Neutrophil (primary cell): ENCODE data around the gene MDFIC.

Source experiments
- H3K27ac ChIP-seq: fragments of 200-600 bp; sonication (generic); 2 replicates; pipeline ENCODE4 v1.5.1; 2016; ENCODE audit warnings: mild to moderate bottlenecking, moderate library complexity
- H3K27me3 ChIP-seq: fragments of 200-600 bp; sonication (generic); 2 replicates; pipeline ENCODE4 v1.6.0; 2016; ENCODE audit warnings: mild to moderate bottlenecking
- H3K36me3 ChIP-seq: fragments of 200-600 bp; sonication (generic); 2 replicates; pipeline ENCODE4 v1.5.1; 2017
- H3K4me1 ChIP-seq, 2 experiments: fragments of 200-600 bp in 1 of 2; sonication (generic) in 1 of 2; 1 replicate in 1 of 2; 2 replicates in 1 of 2; pipeline versions ENCODE4 v1.5.1 to v1.6.1; 2013 to 2016; ENCODE audit warnings: low read depth in 1 of 2, low read length in 1 of 2, mild to moderate bottlenecking in 1 of 2, moderate library complexity in 1 of 2; ENCODE audit not compliant: control insufficient read depth in 1 of 2, insufficient read depth in 1 of 2
- H3K4me3 ChIP-seq, 2 experiments: fragments of 200-600 bp in 1 of 2; sonication (generic) in 1 of 2; 1 replicate in 1 of 2; 2 replicates in 1 of 2; pipeline ENCODE4 v1.5.1; 2013 to 2016; ENCODE audit warnings: low read depth in 1 of 2, low read length in 1 of 2, mild to moderate bottlenecking in 1 of 2, moderate library complexity in 1 of 2
- H3K9me3 ChIP-seq: fragments of 200-600 bp; sonication (generic); 2 replicates; pipeline ENCODE4 v1.5.1; 2016
- CTCF ChIP-seq: fragments of 200-600 bp; sonication (generic); IDR thresholded peaks from 2 replicates; pipeline ENCODE4 v1.5.1; 2016; ENCODE audit warnings: antibody characterized with exemption

Gene MDFIC

DNA sequence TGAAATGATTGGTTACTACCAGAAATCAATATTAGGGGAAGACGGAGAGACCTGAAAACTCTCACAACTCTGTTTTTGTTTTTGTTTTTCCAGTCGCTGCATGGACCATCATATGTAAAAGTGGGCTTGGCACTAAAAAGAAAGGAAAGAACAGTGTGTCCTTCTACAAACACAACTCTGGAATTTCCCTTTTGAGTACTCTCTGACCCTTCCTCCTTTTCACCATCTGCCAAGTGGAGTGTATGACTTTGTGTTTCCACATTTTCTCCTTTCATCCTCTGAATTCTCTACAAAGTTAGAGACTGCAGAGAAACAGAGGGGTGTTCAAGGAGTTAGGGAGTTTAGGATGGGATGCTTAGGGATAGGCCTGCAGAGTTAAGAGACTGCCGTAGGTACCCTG lies 92.0 kb downstream of the MDFIC start:
- no peak for TF ChIP-seq CTCF
- H3K27ac ChIP-seq: no peak overlapping the region
- H3K9me3 ChIP-seq: no peaks in the 10 kb centered on the region
- H3K4me3 ChIP-seq: no peak overlapping the region
- no peaks in the 10 kb centered on the region for H3K4me1 ChIP-seq
- no peaks in the 10 kb centered on the region for H3K27me3 ChIP-seq
- no peaks in the 10 kb centered on the region for H3K36me3 ChIP-seq

- H3K4me1 ChIP-seq: peaks cover 3 to 5% of the 10 kb centered on the region in 2 experiments
- no peaks in the 10 kb centered on the region for H3K9me3 ChIP-seq
- H3K27ac ChIP-seq: no peak overlapping the region
- H3K4me3 ChIP-seq: no peak overlapping the region
- no peak for TF ChIP-seq CTCF
- H3K27me3 ChIP-seq: no peaks in the 10 kb centered on the region
- H3K36me3 ChIP-seq: no peaks in the 10 kb centered on the region
Observed at GRCh38 chr7:115014794-115015193, 92.9 kb downstream of the MDFIC start.

GRCh38 chr7:115015619-115016018 lies 93.7 kb downstream of the MDFIC start:
- Histone ChIP-seq H3K27me3 (no peaks in the 10 kb centered on the region), H3K4me3 (no peak overlapping the region), H3K4me1 (peaks cover 6 to 10% of the 10 kb centered on the region in 2 experiments), H3K9me3 (no peaks in the 10 kb centered on the region), H3K36me3 (no peaks in the 10 kb centered on the region), H3K27ac (no peak overlapping the region)
- TF ChIP-seq CTCF: no peak

GRCh38 chr7:115019882-115020605 lies 98.2 kb downstream of the MDFIC start:
- Histone ChIP-seq H3K4me1 (peaks cover 6 to 10% of the 10 kb centered on the region in 2 experiments), H3K27me3 (no peaks in the 10 kb centered on the region), H3K9me3 (no peaks in the 10 kb centered on the region), H3K36me3 (no peaks in the 10 kb centered on the region), H3K4me3 (no peak overlapping the region), H3K27ac (no peak overlapping the region)
- TF ChIP-seq CTCF: no peak

DNA sequence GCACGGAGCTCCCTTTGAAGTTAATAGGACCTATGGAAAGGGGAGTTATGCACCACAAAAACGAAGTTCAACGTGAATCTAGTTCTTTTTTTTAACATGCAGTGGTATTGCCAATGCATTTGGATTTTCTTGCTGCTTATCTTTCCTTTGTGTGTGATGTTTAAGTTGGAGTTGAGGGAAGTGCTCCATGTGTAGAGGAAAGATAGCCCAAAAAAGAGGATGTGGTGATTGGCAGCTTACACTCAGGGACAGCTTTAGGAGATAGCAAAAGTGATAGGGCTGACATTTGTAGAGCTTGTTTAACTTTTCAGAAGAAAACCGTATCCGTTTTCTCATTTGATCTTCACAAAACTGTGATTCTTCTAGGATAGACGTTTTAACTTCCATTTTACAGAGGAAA lies 101.3 kb downstream of the MDFIC start:
- Histone ChIP-seq H3K27ac (no peak overlapping the region), H3K27me3 (no peaks in the 10 kb centered on the region), H3K9me3 (no peaks in the 10 kb centered on the region), H3K36me3 (no peaks in the 10 kb centered on the region), H3K4me1 (peaks cover 6 to 10% of the 10 kb centered on the region in 2 experiments), H3K4me3 (no peak overlapping the region)
- no peak for TF ChIP-seq CTCF
